ENCODE measurements around the gene MCM3AP.

MCM3AP gene

GRCh38 chr21:46215436-46216131 is 69.8 kb downstream of the MCM3AP start:
- no peak for TF ChIP-seq CTCF (IDR thresholded peaks at IDR 0.05; ENCODE audit: low read depth, low read length)

GRCh38 chr21:46214478-46215340 is 70.7 kb downstream of the MCM3AP start:
- TF ChIP-seq CTCF (IDR thresholded peaks at IDR 0.05; ENCODE audit: low read depth, low read length) = no peak

More at GRCh38 chr21:46215436-46216131, 69.8 kb downstream of the MCM3AP start:
- H3K4me3 ChIP-seq (ENCODE audit: low read depth, low read length) = no peak overlapping the region

GRCh38 chr21:46213620-46214286 is 71.7 kb downstream of the MCM3AP start:
- TF ChIP-seq CTCF (IDR thresholded peaks at IDR 0.05; ENCODE audit: low read depth, low read length) = no peak
- H3K4me3 ChIP-seq (ENCODE audit: low read depth, low read length) = no peak overlapping the region

More at GRCh38 chr21:46214478-46215340, 70.7 kb downstream of the MCM3AP start:
- no peak overlapping the region for H3K4me3 ChIP-seq (ENCODE audit: low read depth, low read length)

GRCh38 chr21:46212721-46213484 is 72.5 kb downstream of the MCM3AP start:
- TF ChIP-seq CTCF (IDR thresholded peaks at IDR 0.05; ENCODE audit: low read depth, low read length) = no peak
- H3K4me3 ChIP-seq (ENCODE audit: low read depth, low read length) = no peak overlapping the region

- TF ChIP-seq CTCF (IDR thresholded peaks at IDR 0.05; ENCODE audit: low read depth, low read length) = no peak
- H3K4me3 ChIP-seq (ENCODE audit: low read depth, low read length) = no peak overlapping the region
Measured at GRCh38 chr21:46211786-46212720, 73.4 kb downstream of the MCM3AP start.

GRCh38 chr21:46211376-46211775 is 74.0 kb downstream of the MCM3AP start:
- no peak overlapping the region for H3K4me3 ChIP-seq (ENCODE audit: low read depth, low read length)
- TF ChIP-seq CTCF (IDR thresholded peaks at IDR 0.05; ENCODE audit: low read depth, low read length) = no peak
